ENCODE measurements around the gene FXN.

- TF ChIP-seq RAD21 (IDR thresholded peaks at IDR 0.05) (no peak), REST (IDR thresholded peaks at IDR 0.05) (no peak), MAX (IDR thresholded peaks at IDR 0.05) (no peak)
These were observed 22.7 kb upstream of the FXN start for GRCh38 chr9:69012696-69013381.
